Measurements from ENCODE around the gene AMMECR1.
"Not testable (repeated sequence)": the region's sequence is repeated elsewhere in the genome, so short reads cannot be mapped to it uniquely, and the experiment has no call there.

The AMMECR1 gene

GRCh38 chrX:110162867-110163266 is 155.0 kb downstream of the AMMECR1 start:
- DNase-seq: no peak

- DNase-seq: no peak
These were observed 155.8 kb downstream of the AMMECR1 start for GRCh38 chrX:110162131-110162530.

GRCh38 chrX:110161361-110161686 is 156.6 kb downstream of the AMMECR1 start:
- DNase-seq: no peak

GRCh38 chrX:110159865-110160264 is 158.0 kb downstream of the AMMECR1 start:
- no peak for DNase-seq

- DNase-seq: no peak
These were observed 158.7 kb downstream of the AMMECR1 start for GRCh38 chrX:110159235-110159634.

GRCh38 chrX:110157444-110157843 is 160.4 kb downstream of the AMMECR1 start:
- DNase-seq: no peak

GRCh38 chrX:110156167-110156754 is 161.6 kb downstream of the AMMECR1 start:
- DNase-seq: no peak

- no peak for DNase-seq
These were observed 162.1 kb downstream of the AMMECR1 start for GRCh38 chrX:110155759-110156158.

GRCh38 chrX:110154328-110154727 is 163.6 kb downstream of the AMMECR1 start:
- DNase-seq: not testable (repeated sequence)

GRCh38 chrX:110153896-110154295 is 164.0 kb downstream of the AMMECR1 start:
- DNase-seq: no peak

GRCh38 chrX:110153244-110153643 is 164.6 kb downstream of the AMMECR1 start:
- DNase-seq: no peak

GRCh38 chrX:110146521-110146920 is 171.4 kb downstream of the AMMECR1 start:
- no peak for DNase-seq

- no peak for DNase-seq
These were observed 172.0 kb downstream of the AMMECR1 start for GRCh38 chrX:110145854-110146253.

GRCh38 chrX:110145311-110145710 is 172.6 kb downstream of the AMMECR1 start:
- no peak for DNase-seq

Data from KG1 (cell line).